ENCODE measurements around the gene PLCD4.
A peak's percentile ranks its signal among the peaks of the same experiment; 100 is the strongest.

Gene PLCD4

DNA sequence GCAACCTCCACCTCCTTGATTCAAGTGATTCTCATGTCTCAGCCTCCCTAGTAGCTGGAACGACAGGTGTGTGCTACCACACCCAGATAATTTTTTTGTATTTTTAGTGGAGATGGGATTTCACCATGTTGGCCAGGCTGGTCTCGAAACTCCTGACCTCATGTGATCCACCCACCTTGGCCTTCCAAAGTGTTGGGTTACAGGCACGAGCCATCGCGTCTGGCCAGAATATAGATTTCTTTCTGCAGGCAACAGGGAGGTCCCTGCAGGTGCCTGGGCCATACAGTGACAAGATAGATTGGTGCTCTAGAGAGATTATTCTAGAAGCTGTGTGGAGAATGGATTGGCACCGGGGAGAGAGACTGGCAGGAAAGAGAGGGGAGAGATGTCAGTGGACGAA lies 13.3 kb downstream of the PLCD4 start:
- no peak for DNase-seq (ENCODE audit: low read depth in 2 of 2)

GRCh38 chr2:218622606-218623365 lies 15.1 kb downstream of the PLCD4 start:
- DNase-seq (ENCODE audit: low read depth in 2 of 2): peak; percentile 7 to 8

- no peak for DNase-seq (ENCODE audit: low read depth in 2 of 2)
Measured at GRCh38 chr2:218623366-218623705, 15.6 kb downstream of the PLCD4 start.

DNA sequence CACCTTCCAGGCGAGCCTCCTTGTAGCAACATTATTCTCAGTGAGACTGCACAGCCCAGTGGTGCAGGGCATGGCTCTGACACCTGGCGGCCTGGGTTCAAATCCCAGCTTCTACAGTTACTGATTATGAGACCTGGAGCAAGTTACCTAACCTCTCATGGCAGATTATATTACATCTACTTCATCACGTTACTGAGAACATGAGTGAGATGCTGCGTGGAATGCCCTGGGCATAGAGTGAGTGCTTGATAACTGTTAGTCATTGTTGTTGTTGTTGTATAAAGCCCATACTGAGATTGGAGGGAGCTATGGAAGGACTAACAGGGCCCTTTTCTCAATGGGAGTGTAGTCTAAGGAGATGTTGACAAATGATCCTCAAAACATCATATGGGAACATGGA lies 18.7 kb downstream of the PLCD4 start:
- DNase-seq (ENCODE audit: low read depth in 2 of 2): no peak

DNA sequence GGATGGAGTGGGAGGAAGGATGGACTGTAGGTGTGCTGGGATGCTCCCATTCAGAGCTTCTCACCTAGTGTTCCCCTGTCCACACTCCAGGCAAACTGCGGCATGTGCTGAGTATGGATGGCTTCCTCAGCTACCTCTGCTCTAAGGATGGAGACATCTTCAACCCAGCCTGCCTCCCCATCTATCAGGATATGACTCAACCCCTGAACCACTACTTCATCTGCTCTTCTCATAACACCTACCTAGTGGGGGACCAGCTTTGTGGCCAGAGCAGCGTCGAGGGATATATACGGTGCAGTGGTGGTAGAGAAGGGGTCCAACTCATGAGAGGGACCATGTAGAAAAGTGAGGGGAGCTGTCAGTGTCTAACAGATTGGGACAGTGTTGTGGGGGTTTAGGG lies 20.2 kb downstream of the PLCD4 start:
- DNase-seq (ENCODE audit: low read depth in 2 of 2): no peak

GRCh38 chr2:218631837-218632236 lies 24.1 kb downstream of the PLCD4 start:
- DNase-seq (ENCODE audit: low read depth in 2 of 2): peak; percentile 7 to 16

DNA sequence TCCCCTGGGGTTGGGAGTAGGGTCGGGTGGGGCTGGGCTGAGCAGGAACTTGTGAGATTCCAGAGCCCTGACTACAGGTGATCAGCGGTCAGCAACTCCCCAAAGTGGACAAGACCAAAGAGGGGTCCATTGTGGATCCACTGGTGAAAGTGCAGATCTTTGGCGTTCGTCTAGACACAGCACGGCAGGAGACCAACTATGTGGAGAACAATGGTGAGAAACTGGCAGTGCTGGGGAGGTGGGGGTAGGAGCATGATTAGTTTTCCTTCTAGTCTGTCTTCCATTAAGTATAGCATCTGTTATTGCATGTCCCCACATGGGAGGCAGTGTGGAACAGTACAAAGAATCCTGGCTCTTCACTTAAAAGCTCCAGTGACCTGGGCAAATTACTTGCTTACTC lies 28.0 kb downstream of the PLCD4 start:
- no peak for DNase-seq (ENCODE audit: low read depth in 2 of 2)

DNA sequence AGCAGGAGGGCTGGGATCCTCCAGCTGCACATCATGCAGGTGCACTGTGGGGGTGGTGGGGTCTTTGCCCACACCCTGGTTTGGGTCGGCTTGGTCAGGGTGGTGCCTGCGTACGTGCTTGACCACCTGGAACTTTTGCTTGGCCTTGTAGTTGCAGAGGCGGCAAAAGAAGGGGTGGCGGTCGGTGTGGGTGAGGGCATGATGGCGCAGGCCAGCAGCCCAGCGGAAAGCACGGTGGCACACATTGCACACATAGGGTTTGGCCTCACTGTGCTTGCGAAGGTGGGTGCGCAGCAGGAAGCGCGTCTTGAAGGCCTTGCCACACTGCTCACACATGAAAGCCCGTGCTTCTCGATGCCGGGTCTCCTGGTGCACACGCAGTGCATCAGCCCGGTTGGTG lies 30.7 kb downstream of the PLCD4 start:
- no peak for DNase-seq (ENCODE audit: low read depth in 2 of 2)

DNA sequence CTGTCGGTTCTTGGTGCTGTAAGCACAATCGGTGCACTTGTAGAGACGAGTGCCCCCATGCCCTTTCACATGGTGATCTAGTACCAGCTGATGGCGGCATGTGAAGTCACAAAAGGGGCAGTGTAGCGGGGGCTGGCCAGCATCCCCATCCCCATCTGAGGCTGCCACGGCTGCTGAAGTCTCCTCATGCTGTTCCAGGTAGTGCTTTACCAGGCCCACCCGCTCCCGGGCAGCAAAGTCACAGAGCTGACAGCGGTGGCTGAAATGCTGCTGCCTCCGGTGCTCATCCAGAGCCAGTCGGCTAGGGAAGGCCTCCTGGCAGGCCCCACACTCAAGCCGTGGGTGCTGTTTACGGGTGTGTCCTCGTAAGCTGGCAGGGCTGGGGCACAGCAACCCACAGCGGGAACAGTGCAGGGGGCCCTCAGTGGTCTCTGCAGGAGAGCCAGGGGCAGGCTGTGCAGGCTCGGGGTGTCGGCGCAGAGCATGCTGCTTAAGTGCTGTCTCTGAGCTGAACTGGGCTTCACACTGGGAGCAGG lies 34.5 kb downstream of the PLCD4 start:
- no peak for DNase-seq (ENCODE audit: low read depth in 2 of 2)

DNA sequence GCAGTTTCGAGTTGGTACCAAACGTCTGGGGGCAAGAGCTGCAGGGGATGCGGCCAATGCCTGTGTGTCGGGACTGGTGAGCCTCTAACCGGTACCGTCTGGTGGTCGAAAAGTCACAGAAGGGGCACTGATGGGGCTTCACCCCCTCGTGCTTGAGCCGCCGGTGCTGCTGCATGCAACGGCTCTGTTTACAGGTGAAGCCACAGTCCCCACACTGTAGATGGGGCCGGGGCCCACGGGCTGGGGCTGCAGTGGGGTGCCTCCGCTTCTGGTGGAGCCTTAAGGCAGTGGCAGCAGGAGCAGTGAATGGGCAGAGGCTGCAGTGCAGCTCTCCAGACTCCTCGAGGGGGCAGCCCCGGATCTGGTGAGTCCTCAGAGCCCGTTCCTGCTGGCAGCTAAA lies 35.1 kb downstream of the PLCD4 start:
- no peak for DNase-seq (ENCODE audit: low read depth in 2 of 2)

DNA sequence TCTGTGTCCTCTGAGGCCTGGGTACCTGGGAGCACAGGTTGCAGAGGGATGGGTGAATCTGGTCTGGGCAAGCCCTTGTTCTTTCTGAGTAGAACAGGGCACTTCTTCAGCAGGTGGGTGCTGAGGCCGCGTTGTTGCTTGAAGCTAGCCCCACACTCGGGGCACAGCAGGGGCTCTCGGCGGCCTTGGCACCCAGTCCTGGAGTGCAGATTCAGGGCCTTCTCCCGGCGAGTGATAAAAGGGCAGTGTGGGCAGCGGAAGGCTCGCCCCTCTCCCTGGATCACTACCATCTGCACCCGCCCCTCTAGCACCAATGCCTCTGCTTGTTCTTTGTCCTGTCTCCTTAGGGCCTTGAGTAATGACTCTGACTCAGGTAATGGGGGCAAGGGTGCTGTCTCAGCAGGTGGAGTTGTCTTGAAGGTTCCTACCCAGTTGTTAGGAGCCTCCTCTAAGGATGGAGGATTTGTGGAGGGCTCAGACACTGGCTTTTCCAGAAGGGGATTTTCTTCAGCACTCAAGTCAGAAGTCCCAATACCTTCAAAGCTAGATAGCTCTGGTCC lies 36.1 kb downstream of the PLCD4 start:
- DNase-seq (ENCODE audit: low read depth in 2 of 2): no peak

DNA sequence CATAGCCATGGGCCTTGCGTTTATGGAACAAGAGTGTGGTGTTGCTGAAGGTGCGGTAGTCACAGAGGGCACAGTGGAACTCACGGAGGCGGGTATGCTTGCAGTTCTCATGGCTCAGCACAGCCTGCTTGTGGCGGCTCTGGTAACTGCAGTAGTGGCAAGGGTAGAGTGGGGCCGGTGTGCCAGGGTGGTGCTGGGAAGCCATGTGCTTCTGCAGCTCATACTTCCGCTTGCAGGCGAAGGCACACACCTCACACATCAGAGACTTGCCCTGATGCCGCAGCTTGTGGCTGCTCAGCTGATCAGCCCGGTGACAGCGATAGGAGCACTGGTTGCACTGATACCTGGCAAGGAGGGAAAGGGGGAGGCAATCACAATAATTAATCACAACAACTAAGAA lies 37.0 kb downstream of the PLCD4 start:
- DNase-seq (ENCODE audit: low read depth in 2 of 2): no peak

- DNase-seq (ENCODE audit: low read depth in 2 of 2): no peak
Measured at GRCh38 chr2:218645126-218645525, 37.4 kb downstream of the PLCD4 start.

GRCh38 chr2:218648088-218648786 lies 40.5 kb downstream of the PLCD4 start:
- DNase-seq (ENCODE audit: low read depth in 2 of 2): peak; percentile 18 to 21

DNA sequence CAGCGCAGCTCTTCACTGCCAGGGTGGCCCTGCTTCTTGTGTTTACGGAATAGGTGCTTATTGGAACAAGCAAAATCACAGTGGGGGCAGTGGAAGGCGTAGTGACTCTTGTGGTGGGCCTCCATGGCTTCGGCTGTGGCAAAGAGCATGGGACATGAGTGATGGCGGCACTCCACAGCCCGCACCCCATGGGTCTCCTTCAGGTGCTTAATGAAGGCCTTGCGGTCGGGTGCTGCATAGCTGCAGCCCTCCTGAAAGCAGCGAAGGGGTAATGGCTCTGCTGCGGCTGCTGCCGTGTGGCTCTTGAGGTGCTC lies 41.0 kb downstream of the PLCD4 start:
- no peak for DNase-seq (ENCODE audit: low read depth in 2 of 2)

DNA sequence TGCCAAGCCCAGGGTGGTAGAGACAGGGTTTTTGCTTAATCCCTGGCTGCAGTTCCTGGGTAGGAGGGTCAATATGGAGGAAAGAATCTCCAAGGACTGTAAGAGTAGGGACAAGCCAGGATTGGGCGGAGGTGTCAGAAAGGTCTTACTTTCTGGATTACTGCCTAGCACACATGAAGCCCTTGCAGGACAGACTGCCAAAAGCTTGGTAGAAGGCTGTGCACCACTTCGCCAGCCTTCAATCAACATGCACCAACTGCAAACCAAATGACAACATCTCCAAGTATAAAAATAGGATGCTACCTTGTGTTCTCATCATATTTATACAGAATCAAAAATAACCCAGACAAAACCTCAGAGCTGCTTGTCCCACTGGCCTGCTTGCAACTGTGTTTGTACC lies 48.1 kb downstream of the PLCD4 start:
- no peak for DNase-seq (ENCODE audit: low read depth in 2 of 2)

DNA sequence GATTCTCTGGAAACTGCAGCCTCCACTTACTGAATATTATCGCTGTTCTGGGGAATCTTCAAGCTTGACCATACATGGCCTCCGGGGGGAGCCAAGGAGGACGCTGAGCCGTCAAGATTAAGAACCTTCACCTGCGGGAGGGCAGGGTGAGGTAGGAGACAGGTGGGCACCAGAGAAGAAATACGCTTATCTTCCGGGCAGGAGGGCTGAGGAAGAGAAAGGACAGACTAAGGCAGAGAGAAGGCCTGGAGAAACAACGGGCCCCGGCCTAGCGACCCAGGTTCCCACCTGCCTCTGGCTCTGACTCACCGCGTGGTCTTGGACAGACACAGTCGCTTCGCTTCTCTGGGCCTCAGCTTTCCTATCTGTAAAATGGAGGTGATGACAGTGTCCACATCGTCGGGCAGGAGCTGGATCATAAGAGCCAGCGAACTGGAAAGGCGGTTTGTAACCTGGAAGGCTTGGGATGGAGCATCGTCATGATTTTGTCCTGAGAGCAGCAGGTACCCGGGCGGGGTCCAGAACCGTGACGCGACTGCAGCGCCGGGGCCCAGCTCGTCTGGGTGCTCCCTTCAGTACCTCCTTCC lies 51.1 kb downstream of the PLCD4 start:
- no peak for DNase-seq (ENCODE audit: low read depth in 2 of 2)

- DNase-seq (ENCODE audit: low read depth in 2 of 2): peak; percentile 66 to 69
Measured at GRCh38 chr2:218659258-218659987, 51.7 kb downstream of the PLCD4 start, which contains the start of the genes BCS1L and ZNF142. BCS1L (plus strand) TSS chr2:218659683; CDS start chr2:218660988, 1,305 bp downstream. ZNF142 (minus strand) TSS chr2:218659623; CDS start chr2:218656429, 3,194 bp downstream.

- DNase-seq (ENCODE audit: low read depth in 2 of 2): no peak
Measured at GRCh38 chr2:218659988-218660358, 52.3 kb downstream of the PLCD4 start.

- DNase-seq (ENCODE audit: low read depth in 2 of 2): no peak
Measured at GRCh38 chr2:218662377-218662776, 54.7 kb downstream of the PLCD4 start.

- no peak for DNase-seq (ENCODE audit: low read depth in 2 of 2)
Measured at GRCh38 chr2:218662827-218663226, 55.1 kb downstream of the PLCD4 start.

GRCh38 chr2:218663901-218664300 lies 56.2 kb downstream of the PLCD4 start:
- no peak for DNase-seq (ENCODE audit: low read depth in 2 of 2)
